Neuronal stem cell (in vitro differentiated cells): ENCODE data around the gene VGLL3.
A peak's percentile ranks its signal among the peaks of the same experiment; 100 is the strongest.

Experiments used
- DNase-seq: peaks from one replicate; pipeline ENCODE4 v3.0.0-alpha.2; 2013; ENCODE audit warnings: low spot score
- H2AFZ ChIP-seq: one replicate; pipeline ENCODE4 v1.6.1; 2013; ENCODE audit warnings: mild to moderate bottlenecking, low read length, inconsistent platforms
- H2AK5ac ChIP-seq: 2 replicates; pipeline ENCODE4 v1.6.1; 2013; ENCODE audit warnings: low read depth, mild to moderate bottlenecking, inconsistent platforms, low read length, moderate library complexity, mixed read lengths
- H2BK120ac ChIP-seq: 2 replicates; pipeline ENCODE4 v1.6.1; 2013; ENCODE audit warnings: low read depth, mild to moderate bottlenecking, inconsistent platforms, low read length, moderate library complexity, mixed read lengths
- H2BK12ac ChIP-seq: one replicate; pipeline ENCODE4 v1.6.1; 2013; ENCODE audit warnings: low read length, inconsistent platforms
- H2BK15ac ChIP-seq: 2 replicates; pipeline ENCODE4 v1.6.1; 2013; ENCODE audit warnings: mild to moderate bottlenecking, low read length, inconsistent platforms, mixed read lengths
- H2BK5ac ChIP-seq: one replicate; pipeline ENCODE4 v1.6.1; 2013; ENCODE audit warnings: inconsistent platforms, mild to moderate bottlenecking, low read length, moderate library complexity
- H3K14ac ChIP-seq: one replicate; pipeline ENCODE4 v1.6.1; 2013; ENCODE audit warnings: low read length, inconsistent platforms
- H3K18ac ChIP-seq: 2 replicates; pipeline ENCODE4 v1.6.1; 2013; ENCODE audit warnings: low read length, inconsistent platforms
- H3K23ac ChIP-seq: 2 replicates; pipeline ENCODE4 v1.6.1; 2013; ENCODE audit warnings: low read depth, mild to moderate bottlenecking, mixed read lengths, low read length, inconsistent platforms; ENCODE audit not compliant: poor library complexity
- H3K27ac ChIP-seq: replicated peaks from 3 replicates; pipeline ENCODE4 v1.5.1; 2013; ENCODE audit warnings: low read length, inconsistent platforms
- H3K27me3 ChIP-seq, 3 experiments: 2 replicates each; pipeline ENCODE4 v1.6.1; 2013; ENCODE audit warnings: low read length in 3 of 3, mild to moderate bottlenecking in 2 of 3, inconsistent platforms in 1 of 3, low read depth in 1 of 3, mixed read lengths in 1 of 3, moderate library complexity in 1 of 3; ENCODE audit not compliant: control insufficient read depth in 3 of 3, insufficient read depth in 3 of 3
- H3K36me3 ChIP-seq, 2 donors: replicated peaks in 1 of 2; 2 replicates each; pipeline ENCODE4 v1.6.1; 2013; ENCODE audit warnings: low read length in 2 of 2; ENCODE audit not compliant: control insufficient read depth in 2 of 2, insufficient read depth in 2 of 2
- H3K4ac ChIP-seq: 2 replicates; pipeline ENCODE4 v1.6.1; 2013; ENCODE audit warnings: inconsistent platforms, mild to moderate bottlenecking, low read length, moderate library complexity
- H3K4me1 ChIP-seq, 2 donors: 1 replicate in 1 of 2; 2 replicates in 1 of 2; pipeline ENCODE4 v1.6.1; 2013; ENCODE audit warnings: low read length in 2 of 2, low read depth in 1 of 2; ENCODE audit not compliant: control insufficient read depth in 2 of 2, insufficient read depth in 1 of 2
- H3K4me2 ChIP-seq: one replicate; pipeline ENCODE4 v1.6.1; 2013; ENCODE audit warnings: mild to moderate bottlenecking, low read length, inconsistent platforms; ENCODE audit not compliant: insufficient read depth, poor library complexity, severe bottlenecking
- H3K4me3 ChIP-seq, 2 donors: 2 replicates each; pipeline ENCODE4 v1.5.1; 2013; ENCODE audit warnings: low read length in 2 of 2, mild to moderate bottlenecking in 2 of 2, inconsistent platforms in 1 of 2, moderate library complexity in 1 of 2
- H3K79me1 ChIP-seq: one replicate; pipeline ENCODE4 v1.6.1; 2013; ENCODE audit warnings: low read depth, mild to moderate bottlenecking, inconsistent platforms, low read length, moderate library complexity
- H3K9ac ChIP-seq: one replicate; pipeline ENCODE4 v1.6.1; 2013; ENCODE audit warnings: mild to moderate bottlenecking, low read depth, low read length, inconsistent platforms; ENCODE audit not compliant: poor library complexity
- H3K9me3 ChIP-seq, 2 donors: replicated peaks in 1 of 2; 2 replicates each; pipeline versions ENCODE3 to v1.6.1; 2013; ENCODE audit warnings: low read length in 2 of 2, mild to moderate bottlenecking in 2 of 2, inconsistent platforms in 1 of 2, low read depth in 1 of 2, mixed read lengths in 1 of 2, moderate library complexity in 1 of 2; ENCODE audit not compliant: control insufficient read depth in 2 of 2, insufficient read depth in 1 of 2
- H4K8ac ChIP-seq: one replicate; pipeline ENCODE4 v1.6.1; 2013; ENCODE audit warnings: low read depth, mild to moderate bottlenecking, inconsistent platforms, low read length, moderate library complexity
- H4K91ac ChIP-seq: one replicate; pipeline ENCODE4 v1.6.1; 2013; ENCODE audit warnings: low read length, low read depth, mild to moderate bottlenecking, inconsistent platforms; ENCODE audit not compliant: poor library complexity
- WGBS, 2 donors: extraction: QIAGEN DNeasy Blood & Tissue Kit; methylation state at CpG; one replicate each; pipeline ENCODE4 v1.1.7; 2013; ENCODE audit warnings: missing lambda C conversion rate in 2 of 2, mixed read lengths in 1 of 2; ENCODE audit not compliant: insufficient read length in 2 of 2, insufficient replicate concordance in 1 of 2; ENCODE audit errors: extremely low coverage in 2 of 2; 5-methylcytosine and 5-hydroxymethylcytosine counted together

VGLL3 gene

GRCh38 chr3:86913160-86913559 lies 77.8 kb downstream of the VGLL3 start:
- Histone ChIP-seq H2BK120ac (no peak overlapping the region), H3K4ac (no peak overlapping the region), H3K27me3 (no peaks in the 10 kb centered on the region), H3K9ac (no peak overlapping the region), H3K4me1 (no peaks in the 10 kb centered on the region), H2BK5ac (no peak overlapping the region), H4K91ac (no peak overlapping the region), H3K14ac (no peak overlapping the region), H3K9me3 (no peaks in the 10 kb centered on the region), H2AFZ (no peak overlapping the region), H3K79me1 (no peaks in the 10 kb centered on the region), H2BK15ac (no peak overlapping the region), H2BK12ac (no peak overlapping the region), H3K36me3 (no peaks in the 10 kb centered on the region), H3K4me3 (no peak overlapping the region), H4K8ac (no peak overlapping the region), H2AK5ac (no peak overlapping the region), H3K23ac (no peak overlapping the region), H3K27ac (no peak overlapping the region), H3K18ac (no peak overlapping the region), H3K4me2 (no peak overlapping the region)
- WGBS, 2 donors = no CpG with 5 or more reads among the region's 3 CpGs
- DNase-seq = no peak

GRCh38 chr3:86895202-86895601 lies 95.7 kb downstream of the VGLL3 start:
- Histone ChIP-seq H2BK15ac (no peak overlapping the region), H3K9ac (no peak overlapping the region), H4K91ac (no peak overlapping the region), H2BK120ac (no peak overlapping the region), H3K27ac (no peak overlapping the region), H3K14ac (no peak overlapping the region), H3K4me2 (no peak overlapping the region), H3K4me1 (peaks cover 0 to 9% of the 10 kb centered on the region in 2 donors), H3K79me1 (no peaks in the 10 kb centered on the region), H2AFZ (no peak overlapping the region), H2AK5ac (no peak overlapping the region), H2BK12ac (no peak overlapping the region), H3K9me3 (no peaks in the 10 kb centered on the region), H3K23ac (no peak overlapping the region), H3K18ac (no peak overlapping the region), H2BK5ac (no peak overlapping the region), H3K4me3 (no peak overlapping the region), H3K4ac (no peak overlapping the region), H4K8ac (no peak overlapping the region), H3K36me3 (no peaks in the 10 kb centered on the region), H3K27me3 (no peaks in the 10 kb centered on the region)
- no CpG with 5 or more reads among the region's 1 CpG for WGBS, 2 donors
- DNase-seq = no peak

- no peak overlapping the region for H2BK12ac ChIP-seq
- no peak overlapping the region for H2BK5ac ChIP-seq
- H2BK15ac ChIP-seq = no peak overlapping the region
- no peak overlapping the region for H3K18ac ChIP-seq
- no peak overlapping the region for H4K8ac ChIP-seq
- no peak overlapping the region for H3K4ac ChIP-seq
- no peak overlapping the region for H3K4me2 ChIP-seq
- peaks cover 0 to 9% of the 10 kb centered on the region in 2 donors for H3K4me1 ChIP-seq
- H3K23ac ChIP-seq = no peak overlapping the region
- H3K36me3 ChIP-seq = no peaks in the 10 kb centered on the region
- peak overlapping the region; percentile 79 for H2AFZ ChIP-seq
- no peak overlapping the region for H2AK5ac ChIP-seq
- H3K9ac ChIP-seq = no peak overlapping the region
- WGBS, 2 donors = no CpG with 5 or more reads among the region's 1 CpG
- no peaks in the 10 kb centered on the region for H3K9me3 ChIP-seq
- no peak overlapping the region for H2BK120ac ChIP-seq
- no peak for DNase-seq
- H3K14ac ChIP-seq = no peak overlapping the region
- H3K27me3 ChIP-seq = no peaks in the 10 kb centered on the region
- no peaks in the 10 kb centered on the region for H3K79me1 ChIP-seq
- H3K27ac ChIP-seq = no peak overlapping the region
- no peak overlapping the region for H3K4me3 ChIP-seq
- H4K91ac ChIP-seq = no peak overlapping the region
These were observed 100.1 kb downstream of the VGLL3 start for GRCh38 chr3:86890741-86891396.
